GM19025 (cell line): Measurements from ENCODE around the gene ADPRHL1.

Experiments
- ATAC-seq: cut with Tn5 transposase; IDR thresholded peaks from one replicate; pipeline ENCODE4 v1.9.1; 2021; ENCODE audit warnings: mild to moderate bottlenecking, low read depth, moderate library complexity; ENCODE audit not compliant: unreplicated experiment

ADPRHL1 gene

DNA sequence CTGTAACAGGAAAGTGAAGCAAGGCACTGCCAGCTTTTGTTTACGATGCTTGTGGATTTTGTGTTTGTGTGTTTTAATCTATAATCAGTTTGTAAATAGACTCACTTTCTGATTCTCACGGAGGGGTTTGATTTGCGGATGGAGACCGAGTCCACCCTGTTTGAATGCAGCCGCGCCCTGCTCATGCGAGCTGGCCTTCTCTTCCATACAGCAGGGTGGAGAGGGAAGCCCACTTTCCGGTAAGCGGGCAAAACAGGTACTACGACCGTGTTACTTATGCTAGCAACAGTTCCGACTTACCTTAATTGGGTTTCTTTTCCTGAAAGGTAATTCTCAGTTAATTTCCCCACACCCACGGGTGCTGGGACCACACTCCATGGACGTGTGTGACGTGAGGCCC, 33.1 kb downstream of the ADPRHL1 start:
- no peak for ATAC-seq

DNA sequence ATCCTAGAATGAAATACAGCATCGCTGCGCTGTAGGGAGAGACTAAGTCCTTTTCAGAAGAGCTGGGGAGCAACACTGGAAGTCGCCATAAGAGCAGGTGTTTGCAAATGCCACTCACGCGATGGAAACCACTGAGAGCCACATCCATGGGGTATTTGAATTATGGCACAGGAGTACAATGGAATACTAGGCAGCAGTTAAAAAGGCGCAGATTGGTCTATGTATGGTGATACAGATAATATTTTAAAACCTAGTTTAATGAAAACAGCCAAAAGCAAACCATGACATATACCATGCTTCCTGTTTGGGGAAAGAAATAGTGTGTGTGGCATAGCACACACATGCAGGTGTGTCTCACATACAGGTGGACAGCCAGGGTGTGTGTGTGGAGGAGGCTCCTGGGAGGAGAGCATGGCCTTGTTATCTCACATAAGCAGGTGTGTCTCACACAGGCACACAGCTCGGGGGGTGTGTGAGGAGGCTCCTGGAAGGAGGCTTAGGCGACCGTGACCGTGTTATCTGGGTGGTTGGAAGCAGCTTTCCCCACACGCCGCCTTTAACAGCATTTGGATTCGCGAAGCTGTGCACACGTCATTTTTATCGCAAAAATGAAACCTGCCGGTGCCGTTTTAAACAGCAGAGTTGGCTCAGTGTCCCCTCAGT, 33.6 kb downstream of the ADPRHL1 start:
- ATAC-seq = no peak

DNA sequence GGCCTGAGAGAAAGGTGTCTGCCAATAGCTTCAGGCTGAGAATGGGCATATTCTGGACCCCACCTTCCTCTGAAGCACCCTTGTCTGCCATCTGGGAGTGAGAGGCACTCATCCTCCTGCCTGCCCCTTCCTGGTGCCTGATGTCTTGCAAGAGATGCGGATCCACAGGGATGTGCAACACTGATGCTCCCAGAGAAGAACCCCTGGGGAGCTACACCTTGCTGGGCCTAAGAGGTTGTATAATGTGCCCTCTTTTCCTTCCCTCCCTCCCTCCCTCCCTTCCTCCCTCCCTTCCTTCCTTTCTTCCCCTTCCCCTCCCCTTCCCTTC, 34.6 kb downstream of the ADPRHL1 start:
- no peak for ATAC-seq

DNA sequence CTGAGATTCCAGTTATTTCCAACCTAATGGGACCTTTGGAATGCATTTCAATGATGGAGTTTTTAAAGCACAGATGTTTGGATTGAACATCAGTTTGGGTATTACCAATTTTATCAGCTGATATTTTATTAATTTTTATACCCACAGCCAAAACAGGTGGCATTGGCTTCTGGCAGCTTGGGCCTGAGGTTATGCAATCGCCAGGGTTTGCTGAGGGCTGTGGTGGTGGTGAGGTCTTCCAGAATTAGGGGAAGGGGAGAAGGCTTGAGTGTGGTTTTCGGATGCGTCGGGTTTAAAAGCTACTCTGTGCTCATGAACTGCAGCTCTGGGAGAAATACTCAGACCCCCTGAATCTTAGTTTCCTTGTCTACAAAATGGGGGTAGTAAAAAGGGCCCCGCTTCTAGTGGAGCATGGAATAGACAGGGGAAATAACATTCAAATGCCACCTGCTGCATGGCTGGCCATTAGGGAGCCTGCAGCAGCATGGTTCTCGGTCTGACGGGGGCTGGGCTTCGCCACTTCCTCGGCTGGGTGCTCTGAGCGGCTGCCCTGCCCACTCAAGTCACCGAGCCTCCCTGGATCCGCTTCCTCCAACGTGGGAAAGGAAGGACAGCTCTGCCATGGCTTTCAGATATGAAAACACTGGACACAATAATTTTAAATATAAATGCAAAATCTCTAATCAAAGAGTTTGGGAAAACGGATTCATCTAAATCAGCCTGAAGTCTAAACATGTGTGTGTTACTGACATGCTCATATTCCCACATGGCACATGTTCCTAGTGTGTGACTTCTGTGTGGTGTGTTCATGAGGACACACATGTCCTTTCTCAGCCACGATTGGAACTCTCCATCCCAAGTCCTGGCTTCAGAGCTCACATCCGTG, 35.2 kb downstream of the ADPRHL1 start:
- no peak for ATAC-seq

DNA sequence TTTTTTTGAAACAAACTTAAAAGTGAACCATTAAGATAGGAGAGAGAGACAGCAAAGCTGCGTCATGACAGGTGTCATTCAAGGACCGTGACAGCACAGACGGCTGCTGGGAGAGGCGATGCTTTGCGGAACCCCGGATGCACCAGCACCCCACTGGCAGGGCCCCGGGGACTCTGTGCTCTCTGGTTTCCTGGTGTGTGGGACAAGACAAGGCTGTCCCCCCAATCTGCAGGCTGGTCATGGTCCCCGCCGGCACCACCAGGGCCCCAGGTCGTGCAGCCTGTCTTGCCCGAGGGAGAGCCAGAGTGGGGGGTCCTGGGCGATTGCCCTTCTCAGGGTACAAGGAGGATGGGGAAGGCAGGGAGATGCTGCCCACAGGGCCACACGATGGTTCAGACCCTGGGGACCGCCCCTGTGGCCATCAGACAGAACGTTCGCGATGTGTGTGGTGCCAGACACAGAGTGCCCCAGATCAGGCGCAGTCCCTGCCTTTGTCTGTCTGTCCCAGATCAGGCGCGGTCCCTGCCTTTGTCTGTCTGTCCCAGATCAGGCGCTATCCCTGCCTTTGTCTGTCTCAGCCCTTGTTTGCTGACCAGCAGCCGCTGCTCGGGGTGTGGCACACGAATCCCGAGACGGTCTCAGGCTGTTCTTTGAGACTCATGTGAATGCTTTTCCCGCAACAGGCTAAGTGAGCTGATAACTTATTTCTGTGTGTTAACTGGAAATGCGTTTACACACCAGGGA, 36.1 kb downstream of the ADPRHL1 start:
- no peak for ATAC-seq

DNA sequence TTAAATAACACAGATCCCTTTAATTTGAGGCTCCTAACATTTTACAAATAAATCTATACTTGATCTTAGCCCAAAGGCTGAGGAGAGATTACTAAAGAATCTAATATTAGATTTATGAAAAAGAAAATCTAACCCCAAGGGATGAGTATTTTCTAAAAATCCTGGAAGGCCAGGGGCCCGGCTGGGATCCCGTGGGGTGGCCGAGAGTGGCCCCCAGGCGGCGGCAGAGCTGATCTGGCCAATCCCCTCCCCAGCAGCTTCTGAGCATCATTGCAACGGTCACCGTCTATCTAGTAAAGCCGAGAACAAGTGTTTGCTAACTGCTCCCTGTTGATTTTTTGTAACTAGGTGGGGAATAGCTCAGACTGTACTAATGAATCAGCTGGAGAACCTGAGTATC, 37.5 kb downstream of the ADPRHL1 start:
- no peak for ATAC-seq

DNA sequence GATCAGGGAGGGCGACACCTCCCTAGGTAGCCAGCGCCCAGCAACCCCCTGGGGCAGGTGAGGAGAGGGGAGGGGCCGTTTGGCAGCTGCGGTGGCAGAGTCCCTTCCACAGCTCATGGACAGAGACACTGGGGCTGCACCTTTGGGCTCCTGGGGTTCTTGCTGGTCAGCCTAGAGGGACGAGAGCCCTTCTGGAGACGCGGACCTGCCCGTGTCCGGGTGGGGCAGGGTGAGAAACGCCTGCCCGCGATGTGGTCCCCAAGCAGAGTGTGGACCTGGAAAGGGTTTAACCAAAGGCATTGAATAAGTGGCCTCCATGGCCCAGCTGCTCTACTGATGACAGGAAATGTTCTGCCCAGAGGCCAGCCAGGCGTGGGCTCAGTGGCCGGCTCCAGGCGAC, 38.3 kb downstream of the ADPRHL1 start:
- ATAC-seq = no peak

DNA sequence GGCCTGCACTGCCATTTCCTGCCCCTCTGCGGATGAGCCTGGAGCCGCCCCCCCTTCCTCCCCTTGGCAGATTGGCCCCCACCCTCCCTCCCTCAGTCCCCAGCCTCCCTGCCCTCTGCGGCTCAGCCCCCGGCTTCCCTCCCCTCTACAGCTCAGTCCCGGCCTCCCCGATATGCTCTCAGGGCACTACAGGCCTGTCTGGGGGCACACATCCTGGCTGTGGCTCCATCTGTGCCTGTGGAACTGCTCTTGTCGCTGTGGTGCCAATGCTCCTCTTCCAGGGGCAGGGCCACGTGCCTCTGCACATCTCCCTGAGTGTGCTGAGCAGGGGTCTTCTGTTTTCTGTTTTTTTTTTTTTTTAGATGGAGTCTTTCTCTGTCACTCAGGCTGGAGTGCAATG, 39.0 kb downstream of the ADPRHL1 start:
- ATAC-seq = no peak

DNA sequence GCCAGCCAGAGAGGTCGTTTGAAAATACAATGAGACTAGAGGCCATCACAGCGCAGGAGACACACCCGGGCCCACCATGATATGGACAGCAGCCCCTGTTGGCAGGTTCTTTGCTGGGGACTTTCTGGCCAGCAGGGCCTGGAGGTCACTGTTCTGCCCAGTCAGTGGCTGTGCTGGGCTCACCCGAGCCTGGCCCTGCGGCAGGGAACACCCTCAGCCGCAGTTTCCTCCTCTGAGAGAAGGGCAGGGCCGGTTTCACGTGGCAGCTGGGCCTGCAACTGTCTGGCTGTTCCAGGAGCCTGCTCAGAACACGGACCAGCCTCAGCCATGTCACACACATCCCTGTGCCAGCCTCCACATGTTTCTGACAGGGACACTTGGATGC, 39.4 kb downstream of the ADPRHL1 start:
- ATAC-seq = no peak

DNA sequence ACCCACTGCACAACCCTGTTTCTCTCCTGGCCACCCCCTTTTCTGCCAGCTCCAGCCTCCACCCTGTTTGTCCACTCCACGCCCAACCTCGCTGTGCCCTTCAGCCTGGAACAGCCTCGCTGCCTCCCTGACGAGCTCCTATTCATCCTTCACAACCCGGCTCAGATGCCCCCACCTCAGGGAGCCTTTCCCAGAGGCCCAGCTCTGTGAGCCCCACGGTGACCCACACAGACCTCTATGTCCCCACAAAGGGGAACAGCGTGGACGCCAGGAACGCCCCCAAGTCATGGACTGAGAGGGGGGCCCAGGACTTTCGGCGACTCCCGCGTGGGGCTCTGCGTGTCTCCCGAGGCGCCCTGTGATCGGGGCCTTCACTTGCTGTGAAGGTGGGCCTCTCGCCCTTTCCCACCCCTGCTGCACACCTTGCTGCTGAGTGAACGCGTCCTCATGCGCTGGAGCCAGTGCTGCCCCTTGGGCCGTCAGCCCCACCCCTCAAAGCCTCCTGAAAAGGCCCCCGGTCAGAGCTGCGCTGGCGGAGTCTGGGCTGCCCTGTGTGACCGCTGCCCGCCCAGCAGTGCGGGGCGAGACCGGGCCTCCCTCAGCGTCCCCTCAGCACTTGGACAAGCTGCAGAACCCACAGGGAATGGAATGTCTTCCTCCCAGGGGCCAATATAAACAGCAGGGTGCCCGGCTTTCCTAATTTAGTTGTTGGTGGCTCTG, 40.0 kb downstream of the ADPRHL1 start:
- ATAC-seq = no peak

DNA sequence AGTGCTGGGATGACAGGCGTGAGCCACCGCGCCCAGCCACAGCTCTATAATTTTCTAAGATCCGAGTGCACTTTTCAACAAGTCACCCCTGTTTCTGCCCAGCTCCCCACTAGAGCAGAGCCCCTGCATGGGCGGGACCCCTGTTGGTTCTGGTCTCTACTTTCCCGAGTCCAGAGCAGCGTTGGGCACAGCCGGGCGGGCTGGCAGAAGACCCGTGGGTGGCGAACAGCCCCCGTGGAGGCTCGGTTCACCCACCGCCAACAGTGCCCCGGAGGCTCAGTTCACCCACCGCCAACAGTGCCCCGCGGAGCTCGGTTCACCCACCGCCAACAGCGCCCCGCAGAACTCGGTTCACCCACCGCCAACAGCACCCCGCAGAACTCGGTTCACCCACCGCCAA, 40.8 kb downstream of the ADPRHL1 start:
- ATAC-seq = no peak

DNA sequence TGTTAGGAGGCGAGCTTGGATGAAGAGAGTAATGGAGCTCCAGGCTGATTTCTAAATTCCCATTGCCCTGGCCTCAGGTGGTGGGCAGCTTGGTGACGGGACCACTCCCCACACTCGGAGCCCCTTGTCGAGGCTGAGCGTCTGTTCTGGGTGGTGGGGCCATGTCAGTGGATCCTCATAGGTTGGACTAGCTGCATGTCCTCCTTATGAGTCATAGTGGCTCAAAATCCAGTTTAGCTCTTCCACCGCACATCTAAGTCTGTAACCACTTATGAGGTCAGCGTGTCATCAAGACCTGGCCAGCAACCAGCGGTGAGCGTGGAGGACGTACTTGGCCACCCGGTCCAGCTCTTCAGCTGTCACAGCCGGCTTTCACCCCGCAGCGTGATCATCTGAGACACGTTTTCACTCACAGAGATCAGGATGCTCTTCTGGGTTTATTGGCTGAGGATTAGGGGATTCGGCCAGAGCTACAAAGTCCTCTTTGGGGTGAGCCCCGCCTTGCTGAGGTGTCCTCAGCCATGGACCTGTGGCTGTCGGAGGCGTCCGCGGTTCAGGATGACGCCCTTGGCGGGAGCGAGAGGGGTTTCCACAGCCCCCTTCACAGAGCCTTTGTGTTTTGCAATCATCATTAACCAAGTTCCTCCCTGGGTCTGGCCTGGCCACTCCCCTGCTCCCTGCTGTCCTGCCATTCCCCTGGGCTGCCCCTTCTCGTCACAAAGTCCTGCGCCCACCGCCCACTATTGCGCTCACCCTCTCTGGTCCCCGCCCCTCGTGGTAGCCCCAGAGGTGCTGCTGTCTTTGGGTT, 41.9 kb downstream of the ADPRHL1 start:
- ATAC-seq = no peak

DNA sequence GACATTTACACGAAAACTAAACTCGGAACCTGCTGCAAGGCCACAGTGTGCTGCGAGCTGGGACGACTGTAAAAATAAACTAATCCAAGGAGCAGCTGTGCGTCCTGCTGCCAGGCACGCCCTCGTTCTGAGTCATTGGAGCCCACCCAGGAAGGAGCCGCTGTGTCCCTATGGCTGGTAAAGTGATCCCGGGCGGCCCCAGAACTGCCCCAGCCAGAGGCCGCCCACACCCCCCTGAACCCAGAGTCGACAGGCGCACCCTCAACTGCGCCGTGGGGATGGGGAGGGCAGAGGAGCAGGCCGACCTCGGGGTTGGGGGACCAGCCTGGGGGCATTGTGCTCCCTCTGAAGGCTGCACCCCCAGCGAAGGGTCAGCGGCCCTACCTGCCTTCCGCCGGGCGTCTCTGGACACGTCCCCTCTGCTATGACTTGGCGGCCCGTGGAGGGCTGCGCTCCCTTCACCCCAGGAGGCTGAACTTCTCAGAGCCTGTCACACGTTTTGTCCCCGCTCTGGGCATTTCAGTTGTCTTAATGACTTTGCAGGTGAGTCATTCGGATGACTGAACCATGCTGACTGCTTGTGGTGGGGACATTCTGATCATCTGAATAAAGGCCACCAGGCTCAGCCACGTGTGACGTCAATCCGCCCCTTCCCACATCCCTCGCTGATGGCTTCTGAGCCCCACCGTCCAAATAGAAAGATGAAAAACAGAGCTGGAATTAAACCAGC, 42.7 kb downstream of the ADPRHL1 start:
- no peak for ATAC-seq

DNA sequence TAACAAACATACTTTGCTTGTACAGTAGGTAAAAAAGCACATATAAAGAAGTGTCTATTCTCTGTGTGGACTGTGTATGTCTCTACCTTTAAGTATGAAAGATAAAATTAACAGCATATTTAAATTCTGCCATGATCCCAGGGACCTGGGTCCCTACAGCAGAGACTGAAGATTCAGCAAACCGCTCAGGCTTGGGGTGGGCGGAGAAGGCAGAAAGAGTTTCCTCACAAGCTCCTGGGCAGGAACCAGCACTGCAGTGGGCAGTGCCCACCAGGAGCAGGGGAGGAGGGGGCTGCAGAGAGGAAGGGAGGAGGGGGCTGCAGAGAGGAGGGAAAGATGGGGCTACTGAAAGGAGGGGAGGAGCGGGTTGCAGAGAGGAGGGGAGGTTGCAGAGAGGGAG, 44.7 kb downstream of the ADPRHL1 start:
- ATAC-seq = no peak

DNA sequence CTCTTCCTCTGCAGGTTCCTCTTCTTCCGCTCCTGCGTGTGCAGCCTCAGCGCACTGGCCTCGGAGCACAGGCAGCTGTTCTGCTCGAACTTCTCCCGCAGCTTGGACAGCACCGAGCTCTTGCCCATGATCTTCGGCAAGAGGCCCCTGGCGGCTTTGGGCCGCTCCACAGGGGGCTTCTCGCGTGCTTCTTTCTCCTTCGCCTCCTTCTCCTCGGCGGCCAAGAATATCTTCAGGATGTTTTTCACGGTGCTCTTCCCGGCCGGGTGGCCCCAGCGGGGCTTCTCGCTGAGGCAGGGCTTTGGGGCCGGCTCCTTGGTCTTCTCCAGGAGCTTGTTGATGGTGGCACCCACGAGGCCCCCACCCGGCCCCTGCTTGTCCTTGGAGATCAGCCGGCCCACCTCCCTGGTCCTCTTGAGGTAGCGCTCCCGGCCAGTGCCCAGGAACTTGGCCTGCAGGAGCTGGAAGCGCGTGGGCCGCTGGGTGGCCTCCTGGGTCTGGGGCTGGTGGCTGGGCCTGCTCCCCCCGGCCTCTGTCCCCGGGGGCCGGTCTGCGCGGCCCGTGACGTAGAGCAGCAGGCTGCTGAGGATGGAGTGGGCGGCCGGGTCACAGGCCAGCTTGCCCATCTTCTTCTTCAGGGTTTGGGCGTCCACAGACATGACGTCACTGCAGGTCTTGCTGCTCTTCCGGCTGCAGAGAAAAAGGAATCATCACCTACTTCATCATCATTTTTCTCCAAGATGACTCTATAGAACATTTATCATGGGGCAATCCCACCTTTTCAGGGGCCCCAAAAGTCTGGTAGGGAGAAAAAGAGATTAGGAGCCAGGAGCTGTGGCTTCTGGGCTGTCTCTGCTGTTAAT, 45.5 kb downstream of the ADPRHL1 start:
- no peak for ATAC-seq

DNA sequence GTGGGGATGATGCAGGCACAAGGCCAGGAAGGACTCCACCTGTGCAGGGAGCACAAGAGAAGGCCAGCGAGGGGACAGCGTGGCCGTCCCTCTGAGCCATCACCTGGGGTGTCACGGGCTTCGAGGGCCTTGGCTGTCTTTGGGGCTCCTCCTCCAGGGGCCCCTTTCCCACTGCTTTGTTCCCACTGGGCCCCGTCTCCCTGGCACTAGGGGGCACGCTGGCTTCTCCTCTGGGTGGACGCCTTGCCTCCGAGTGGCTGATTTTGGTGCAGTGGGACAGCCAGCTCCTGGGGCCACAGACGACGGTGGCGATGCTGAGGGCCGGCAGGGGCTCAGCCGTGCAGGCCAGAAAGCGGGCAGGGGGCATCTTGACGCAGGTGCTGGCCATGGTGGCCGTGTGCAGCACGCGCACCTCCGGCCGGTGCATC, 46.2 kb downstream of the ADPRHL1 start:
- ATAC-seq = no peak

DNA sequence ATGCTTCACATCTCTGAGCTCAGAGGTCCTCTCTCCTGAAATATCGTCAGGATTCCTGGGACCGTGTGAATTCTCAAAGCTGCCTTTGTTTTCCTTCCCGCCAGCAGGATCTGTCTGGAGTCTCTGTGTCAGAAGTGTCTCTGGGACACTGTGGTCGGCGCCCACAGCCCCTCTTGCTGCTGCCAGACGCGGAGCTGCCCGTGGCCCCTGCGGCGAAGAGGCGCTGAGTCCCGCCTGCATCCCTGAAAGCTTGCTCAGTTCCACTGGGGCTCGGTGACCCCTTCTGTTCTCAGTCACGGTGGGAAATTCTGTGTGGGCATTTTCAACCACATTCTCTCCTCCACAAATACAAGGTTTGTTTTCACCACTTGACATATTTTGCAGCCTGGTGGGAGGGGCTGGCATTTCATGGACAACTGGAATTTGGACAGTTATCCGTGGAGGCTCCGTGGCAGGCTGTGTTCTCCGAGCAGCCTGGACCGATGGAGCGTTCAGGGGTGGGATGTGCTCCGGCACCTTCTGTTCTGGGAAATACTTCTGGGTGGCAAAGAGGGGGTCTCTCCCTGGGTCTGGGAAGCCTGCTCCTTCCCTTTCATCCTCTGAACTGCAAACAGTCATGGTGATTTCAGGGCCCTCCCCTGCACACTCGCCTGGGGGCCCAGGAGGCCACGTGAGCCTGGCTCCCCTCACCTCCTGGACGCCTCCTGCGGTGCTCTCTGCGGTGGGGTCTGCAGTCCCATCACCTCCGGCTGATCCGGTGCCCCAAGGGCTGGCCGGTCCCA, 46.8 kb downstream of the ADPRHL1 start:
- ATAC-seq = no peak
